Gastrocnemius medialis (tissue), 4 donors: ENCODE data around the gene FKBP5. TPM values are rescaled to one million over a fixed set of nuclear protein-coding genes. Genes with fewer than 3 reads are reported as not detected.

Source experiments
- ATAC-seq, 2 donors: fragments of 150-250 bp; one replicate each; pipeline ENCODE4 v1.9.1; 2016
- DNase-seq, 2 donors: peaks; one replicate each; pipeline ENCODE4 v3.0.0-alpha.2; 2019
- H3K27ac ChIP-seq, 4 donors: fragments of 200-600 bp; sonication (generic); 1 replicate in 1 of 4; 2 replicates in 3 of 4; pipeline ENCODE4 v1.5.1; 2016 to 2018; ENCODE audit warnings: mild to moderate bottlenecking in 2 of 4, moderate library complexity in 1 of 4
- H3K27me3 ChIP-seq, 3 donors: fragments of 200-600 bp; sonication (generic) in 2 of 3; 1 replicate in 1 of 3; 2 replicates in 2 of 3; pipeline versions ENCODE4 v1.5.1 to v1.6.0; 2016 to 2019; ENCODE audit warnings: mild to moderate bottlenecking in 1 of 3, moderate library complexity in 1 of 3
- H3K36me3 ChIP-seq, 2 donors: fragments of 200-600 bp; sonication (generic) in 1 of 2; one replicate each; pipeline ENCODE4 v1.5.1; 2017 to 2018
- H3K4me1 ChIP-seq, 2 donors: fragments of 200-600 bp; sonication (generic) in 1 of 2; one replicate each; pipeline ENCODE4 v1.5.1; 2016 to 2017; ENCODE audit warnings: mild to moderate bottlenecking in 2 of 2
- H3K4me3 ChIP-seq, 4 donors: fragments of 200-600 bp; sonication (generic) in 3 of 4; 1 replicate in 1 of 4; 2 replicates in 3 of 4; pipeline ENCODE4 v1.5.1; 2016 to 2019; ENCODE audit warnings: mild to moderate bottlenecking in 2 of 4
- H3K9me3 ChIP-seq, 3 donors: fragments of 200-600 bp; sonication (generic) in 2 of 3; 1 replicate in 1 of 3; 2 replicates in 2 of 3; pipeline ENCODE4 v1.5.1; 2016 to 2019
- POLR2A ChIP-seq, 2 donors: fragments of 450-650 bp; IDR thresholded peaks; one replicate each; pipeline ENCODE4 v1.6.1; 2017; ENCODE audit warnings: antibody characterized with exemption in 2 of 2, mild to moderate bottlenecking in 2 of 2, moderate library complexity in 2 of 2
- in situ Hi-C, 4 donors: fragments of 200-750 bp; cut with MboI; loops; one replicate each; pipeline versions ENCODE4 v1.15.0 to v1.8.0; 2017; ENCODE audit warnings: low sequenced_read_pairs in 4 of 4
- intact Hi-C: fragments of 100-400 bp; cut with DNase I; formaldehyde crosslinking; loops from one replicate; pipeline ENCODE4 v1.15.1; 2023; ENCODE audit warnings: low total_unique reads
- total RNA-seq, 4 donors: library from RNA; depleted of rRNA; stranded (reverse); fragments of >200 nt; gene quantifications; one replicate each; pipeline versions ENCODE4 v1.1.0 to v1.2.3, GENCODE V29; 2016
- TF ChIP-seq, protein P1 (sequence below), 5 experiments: fragments of 450-650 bp in 3 of 5; fragments of 200-600 bp in 2 of 5; sonication (generic) in 2 of 5; IDR thresholded peaks in 4 of 5; conservative IDR thresholded peaks in 1 of 5; 1 replicate in 4 of 5; 2 replicates in 1 of 5; pipeline ENCODE4 v1.5.1; 2016 to 2019; ENCODE audit warnings: antibody characterized with exemption in 5 of 5, mild to moderate bottlenecking in 3 of 5, moderate library complexity in 3 of 5

FKBP5 gene
- total RNA-seq, 4 donors from 2014 or later = 665 to 1,753 (median 1,205) TPM

DNA sequence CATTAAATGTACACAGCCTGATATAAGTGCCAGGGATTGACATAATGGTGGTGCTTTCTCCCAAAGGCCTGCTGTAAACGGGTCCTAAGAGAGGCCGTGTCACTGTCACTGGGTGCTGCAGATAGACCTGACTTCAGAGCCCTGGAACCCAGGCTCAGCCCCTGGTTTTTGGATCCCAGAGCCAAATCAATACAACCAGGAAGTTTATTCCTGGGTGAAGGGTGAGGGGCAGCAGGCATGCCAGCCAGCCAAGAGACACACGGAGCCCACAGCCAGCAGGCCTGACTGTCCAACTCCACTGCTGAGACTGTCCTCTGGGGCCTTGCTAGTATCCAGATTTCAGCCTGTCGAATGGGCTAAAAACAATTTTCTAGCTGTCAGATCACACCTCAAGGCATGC is 35.3 kb upstream of the FKBP5 start:
- no peaks in the 10 kb centered on the region for H3K36me3 ChIP-seq
- no peaks in the 10 kb centered on the region for H3K27me3 ChIP-seq
- H3K4me1 ChIP-seq = peaks cover 87 to 92% of the 10 kb centered on the region in 2 donors
- ATAC-seq (no peak), DNase-seq (no peak)
- no peak overlapping the region for H3K4me3 ChIP-seq
- H3K27ac ChIP-seq = peak overlapping the region; percentile 99 to 100 (median 100)
- in situ Hi-C loops = no loop called here
- intact Hi-C loops = no loop called here
- H3K9me3 ChIP-seq = no peaks in the 10 kb centered on the region
- TF ChIP-seq POLR2A (IDR thresholded peaks at IDR 0.05) = no peak
- TF ChIP-seq, protein P1, sequence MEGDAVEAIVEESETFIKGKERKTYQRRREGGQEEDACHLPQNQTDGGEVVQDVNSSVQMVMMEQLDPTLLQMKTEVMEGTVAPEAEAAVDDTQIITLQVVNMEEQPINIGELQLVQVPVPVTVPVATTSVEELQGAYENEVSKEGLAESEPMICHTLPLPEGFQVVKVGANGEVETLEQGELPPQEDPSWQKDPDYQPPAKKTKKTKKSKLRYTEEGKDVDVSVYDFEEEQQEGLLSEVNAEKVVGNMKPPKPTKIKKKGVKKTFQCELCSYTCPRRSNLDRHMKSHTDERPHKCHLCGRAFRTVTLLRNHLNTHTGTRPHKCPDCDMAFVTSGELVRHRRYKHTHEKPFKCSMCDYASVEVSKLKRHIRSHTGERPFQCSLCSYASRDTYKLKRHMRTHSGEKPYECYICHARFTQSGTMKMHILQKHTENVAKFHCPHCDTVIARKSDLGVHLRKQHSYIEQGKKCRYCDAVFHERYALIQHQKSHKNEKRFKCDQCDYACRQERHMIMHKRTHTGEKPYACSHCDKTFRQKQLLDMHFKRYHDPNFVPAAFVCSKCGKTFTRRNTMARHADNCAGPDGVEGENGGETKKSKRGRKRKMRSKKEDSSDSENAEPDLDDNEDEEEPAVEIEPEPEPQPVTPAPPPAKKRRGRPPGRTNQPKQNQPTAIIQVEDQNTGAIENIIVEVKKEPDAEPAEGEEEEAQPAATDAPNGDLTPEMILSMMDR (IDR thresholded peaks at IDR 0.05 in 4 of 5, conservative IDR thresholded peaks at IDR 0.05 in 1 of 5) = no peak

DNA sequence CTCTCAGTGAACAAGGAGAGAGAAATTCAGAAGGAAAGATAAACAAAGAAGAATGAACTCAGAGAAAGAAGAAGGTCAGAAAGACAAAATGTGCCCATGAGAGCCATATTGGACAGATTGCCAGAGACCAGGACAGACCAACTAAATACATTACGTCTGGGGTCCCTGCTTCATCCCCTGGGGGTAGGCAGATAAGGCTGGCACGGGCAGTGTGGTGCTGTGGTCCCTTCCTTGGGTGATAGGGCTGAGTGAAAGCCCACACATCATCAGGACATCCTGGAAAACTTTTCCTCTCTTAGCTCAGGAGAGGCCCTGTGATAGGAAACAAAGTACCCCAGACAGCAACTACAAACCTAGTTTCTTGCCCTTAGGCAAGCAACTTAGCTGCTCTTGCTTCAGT is 34.9 kb upstream of the FKBP5 start:
- Histone ChIP-seq H3K9me3 (no peaks in the 10 kb centered on the region), H3K36me3 (no peaks in the 10 kb centered on the region), H3K4me1 (peaks cover 87 to 92% of the 10 kb centered on the region in 2 donors), H3K27ac (peak overlapping the region; percentile 99 to 100 (median 100)), H3K27me3 (no peaks in the 10 kb centered on the region), H3K4me3 (no peak overlapping the region)
- intact Hi-C loops = no loop called here
- ATAC-seq = no peak
- in situ Hi-C loops = no loop called here
- no peak for DNase-seq
- TF ChIP-seq, protein P1 (IDR thresholded peaks at IDR 0.05 in 4 of 5, conservative IDR thresholded peaks at IDR 0.05 in 1 of 5) = no peak
- no peak for TF ChIP-seq POLR2A (IDR thresholded peaks at IDR 0.05)

DNA sequence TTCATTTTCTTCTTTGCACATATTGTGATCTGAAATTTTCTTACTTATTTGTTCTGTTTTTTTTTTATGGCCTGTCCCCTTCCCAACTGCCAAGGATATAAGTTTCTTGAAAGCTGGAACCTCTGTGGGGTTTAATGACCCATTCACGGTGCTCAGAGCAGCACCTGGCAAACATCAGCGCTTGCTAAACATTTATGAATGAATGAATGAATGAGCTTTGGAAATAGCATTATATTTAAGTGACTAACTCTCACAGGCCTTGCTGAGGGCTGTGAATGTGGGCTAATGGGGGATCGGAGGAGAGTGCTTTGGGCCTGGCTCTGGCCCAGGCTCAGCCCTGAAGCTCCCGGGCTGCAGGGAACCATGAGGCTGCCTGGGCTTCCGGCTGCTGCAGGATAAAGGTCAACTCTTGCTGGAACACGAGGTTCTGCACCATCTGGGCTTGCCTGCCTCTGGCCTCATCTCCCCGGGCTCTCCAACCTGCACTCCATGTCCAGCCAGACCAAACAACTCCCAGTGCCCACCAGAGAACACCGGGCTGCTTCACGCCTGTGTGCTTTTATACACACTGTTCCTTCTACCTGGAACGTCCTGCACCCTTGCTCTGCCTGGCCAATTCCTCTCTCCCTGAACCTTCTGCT is 33.5 kb upstream of the FKBP5 start:
- Histone ChIP-seq H3K27me3 (no peaks in the 10 kb centered on the region), H3K9me3 (no peaks in the 10 kb centered on the region), H3K36me3 (no peaks in the 10 kb centered on the region), H3K4me1 (peaks cover 80 to 87% of the 10 kb centered on the region in 2 donors), H3K27ac (peak overlapping the region; percentile 99 to 100 (median 100)), H3K4me3 (no peak overlapping the region)
- ATAC-seq (peak; percentile 31 to 34), DNase-seq (peak; percentile 94 to 96)
- intact Hi-C loops (loop anchor here (1.0 kb wide), 1 partner anchor 31 kb away; no protein-coding TSS in a partner anchor), in situ Hi-C loops (no loop called here)
- no peak for TF ChIP-seq POLR2A (IDR thresholded peaks at IDR 0.05)
- TF ChIP-seq, protein P1 (IDR thresholded peaks at IDR 0.05 in 4 of 5, conservative IDR thresholded peaks at IDR 0.05 in 1 of 5) = no peak

DNA sequence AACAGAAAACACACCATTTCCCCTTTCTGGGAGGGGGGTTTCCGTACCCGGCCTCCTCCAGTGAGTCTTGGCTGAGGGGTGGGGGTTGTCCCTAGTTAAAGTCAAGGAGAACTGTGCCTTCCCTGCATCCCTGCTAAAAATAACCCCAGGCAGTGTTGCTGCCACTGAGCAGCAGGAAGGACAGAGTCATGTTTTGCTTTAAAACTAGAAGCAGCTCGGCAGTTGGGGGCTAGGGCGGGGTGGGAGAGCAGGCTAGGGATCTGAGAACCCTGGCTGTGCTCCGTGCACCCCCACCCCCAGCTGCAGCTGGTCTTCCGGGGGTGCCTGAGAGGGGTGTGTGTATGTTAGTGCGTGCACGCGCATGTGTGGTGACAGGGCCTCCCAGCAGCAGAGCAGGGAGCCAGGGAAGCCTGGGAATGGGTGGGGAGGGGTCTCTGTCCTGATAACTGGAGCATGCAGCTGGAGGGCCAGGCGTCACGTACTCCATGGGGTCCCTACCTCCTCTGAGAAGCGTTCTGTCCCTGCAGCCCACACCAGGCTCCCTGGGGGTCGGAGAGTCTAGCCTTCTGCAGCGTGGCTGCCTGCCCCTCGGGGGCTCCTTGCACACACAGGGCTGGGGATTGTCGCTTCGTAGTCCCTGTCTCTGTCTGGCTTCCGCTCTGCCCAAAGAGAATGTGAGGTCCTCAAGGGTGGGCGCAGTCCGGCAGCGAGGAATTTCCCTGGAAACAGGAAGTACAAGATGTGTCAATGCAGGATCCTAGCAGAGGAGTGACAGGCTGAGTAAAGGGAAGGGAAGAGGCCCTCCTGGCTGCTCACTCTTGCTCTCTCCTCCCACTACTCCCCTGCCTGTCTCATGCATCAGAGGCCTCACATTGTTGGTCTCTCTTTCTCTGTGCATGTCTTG is 31.4 kb upstream of the FKBP5 start:
- DNase-seq (peak; percentile 58 to 67), ATAC-seq (peak; percentile 27 to 28)
- peak overlapping the region; percentile 99 to 100 (median 100) for H3K27ac ChIP-seq
- in situ Hi-C loops = no loop called here
- H3K27me3 ChIP-seq = no peaks in the 10 kb centered on the region
- H3K9me3 ChIP-seq = no peaks in the 10 kb centered on the region
- H3K4me1 ChIP-seq = peaks cover 60 to 66% of the 10 kb centered on the region in 2 donors
- intact Hi-C loops = no loop called here
- H3K4me3 ChIP-seq = peak overlapping the region; percentile 13 to 45 (median 32)
- H3K36me3 ChIP-seq = no peaks in the 10 kb centered on the region
- peak in 1 of 2 donors; percentile 1 for TF ChIP-seq POLR2A (IDR thresholded peaks at IDR 0.05)
- TF ChIP-seq, protein P1 (IDR thresholded peaks at IDR 0.05 in 4 of 5, conservative IDR thresholded peaks at IDR 0.05 in 1 of 5) = no peak
